GM21360 (cell line): Measurements from ENCODE around the gene KIAA1549.
A peak's percentile ranks its signal among the peaks of the same experiment; 100 is the strongest.
"Not testable (repeated sequence)": the region's sequence is repeated elsewhere in the genome, so short reads cannot be mapped to it uniquely, and the experiment has no call there.

Experiments used
- ATAC-seq: cut with Tn5 transposase; IDR thresholded peaks from one replicate; pipeline ENCODE4 v1.9.1; 2021; ENCODE audit warnings: mild to moderate bottlenecking, moderate library complexity; ENCODE audit not compliant: unreplicated experiment

The KIAA1549 gene

GRCh38 chr7:138981332-138982203, at the start of gene KIAA1549:
Gene KIAA1549 (minus strand): TSS chr7:138981389. CDS start chr7:138981269, 120 bp downstream.
- ATAC-seq, result peak; percentile 91

- ATAC-seq, result no peak
These were observed 48.2 kb upstream of the KIAA1549 start for GRCh38 chr7:139029353-139029752.

DNA sequence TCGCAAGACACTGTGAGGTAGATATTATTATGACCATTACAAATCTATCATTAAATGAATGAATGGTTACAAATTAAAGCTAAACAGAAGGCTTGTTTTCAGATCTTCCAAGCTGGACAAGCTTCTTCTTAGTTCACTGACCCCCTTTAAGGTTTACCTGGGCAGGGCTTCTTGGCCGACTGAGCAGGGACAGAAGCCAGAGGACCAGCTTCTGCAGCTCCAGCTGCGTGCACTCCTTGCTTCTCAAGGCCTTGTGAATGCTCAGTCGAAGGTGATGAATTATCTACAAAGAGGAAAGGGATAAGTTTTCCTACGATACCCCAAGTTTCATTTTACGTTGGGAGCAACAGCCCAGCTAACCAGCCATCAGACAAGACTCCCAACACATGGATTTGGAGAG, 45.4 kb upstream of the KIAA1549 start:
- ATAC-seq, result no peak

DNA sequence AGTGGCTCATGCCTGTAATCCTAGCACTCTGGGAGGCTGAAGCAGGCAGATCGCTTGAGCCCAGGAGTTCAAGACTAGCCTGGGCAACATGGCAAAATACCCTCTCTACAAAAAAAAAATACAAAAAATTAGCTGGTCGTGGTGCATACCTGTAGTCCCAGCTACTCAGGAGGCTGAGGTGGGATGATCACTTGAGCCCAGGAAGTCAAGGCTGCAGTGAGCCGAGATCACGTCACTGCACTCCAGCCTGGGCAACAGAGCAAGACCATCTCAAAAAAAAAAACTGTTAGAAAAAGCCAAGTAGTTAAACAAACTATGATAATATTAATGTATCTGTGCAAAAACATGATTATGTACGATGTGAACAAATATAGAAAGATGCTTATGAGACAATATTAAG, 44.7 kb upstream of the KIAA1549 start:
- ATAC-seq, result not testable (repeated sequence)

- no peak for ATAC-seq
These were observed 41.9 kb upstream of the KIAA1549 start for GRCh38 chr7:139023076-139023475.

DNA sequence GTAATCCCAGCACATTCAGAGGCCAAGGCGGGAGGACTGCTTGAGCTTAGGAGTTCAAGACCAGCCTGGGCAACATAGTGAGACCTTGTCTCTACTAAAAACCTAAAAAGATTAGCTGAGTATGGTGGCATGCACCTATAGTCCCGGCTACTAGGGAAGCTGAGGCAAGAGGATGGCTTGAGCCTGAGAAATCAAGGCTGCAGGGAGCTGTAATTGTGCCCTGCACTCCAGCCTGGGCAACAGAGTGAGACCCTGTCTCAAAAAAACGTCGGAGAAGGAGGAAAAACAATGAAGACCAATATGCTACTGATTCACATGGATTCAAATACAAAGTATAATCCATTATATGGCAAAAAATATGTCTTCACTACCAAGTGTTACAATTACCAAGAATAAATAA, 41.1 kb upstream of the KIAA1549 start:
- no peak for ATAC-seq

DNA sequence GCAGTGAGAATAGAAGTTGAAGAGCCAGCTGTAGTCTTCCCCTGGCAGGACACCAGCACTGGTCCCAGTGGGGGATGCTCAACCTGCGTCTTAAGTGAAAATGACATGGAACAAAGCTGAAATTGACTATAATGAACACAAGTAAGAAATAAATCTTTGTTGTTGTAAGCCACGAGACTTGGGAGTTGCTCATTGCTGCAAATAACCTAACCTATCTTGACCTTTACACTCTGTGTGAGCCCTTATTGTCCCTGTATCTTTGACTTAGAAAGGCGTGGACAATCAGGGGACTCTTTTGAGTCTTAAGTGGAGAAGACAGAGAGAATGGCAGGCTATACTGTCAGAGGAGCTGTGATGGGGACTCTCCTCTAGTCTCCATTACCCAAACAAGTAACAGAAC, 37.7 kb upstream of the KIAA1549 start:
- no peak for ATAC-seq

DNA sequence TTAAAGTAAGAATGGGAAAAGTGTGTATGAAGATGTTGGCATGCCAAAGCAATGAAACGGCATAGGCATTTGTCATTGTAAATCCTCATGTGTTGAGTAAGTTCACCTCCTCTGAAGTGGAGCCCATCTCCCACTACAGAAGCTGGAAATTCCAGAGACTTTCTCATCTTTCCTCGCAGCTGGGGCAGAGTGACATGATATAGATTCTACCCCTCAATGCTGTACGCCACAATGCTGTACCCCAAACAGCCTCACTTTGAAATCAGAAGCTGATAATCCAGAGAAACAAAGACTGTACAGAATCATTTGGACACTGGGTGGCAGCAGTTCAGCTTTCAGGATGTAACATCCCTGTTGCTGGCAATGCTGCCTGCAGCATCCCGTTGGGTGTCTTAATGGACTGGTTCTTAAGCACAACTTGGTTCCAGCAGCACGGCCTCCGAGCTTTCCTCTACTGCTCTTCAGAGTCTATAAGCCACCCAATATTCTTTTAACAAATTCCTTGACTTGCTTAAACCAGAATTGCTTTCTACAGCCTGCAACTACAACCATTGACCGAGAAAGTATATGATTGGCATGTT, 35.8 kb upstream of the KIAA1549 start:
- peak; percentile 97 for ATAC-seq

DNA sequence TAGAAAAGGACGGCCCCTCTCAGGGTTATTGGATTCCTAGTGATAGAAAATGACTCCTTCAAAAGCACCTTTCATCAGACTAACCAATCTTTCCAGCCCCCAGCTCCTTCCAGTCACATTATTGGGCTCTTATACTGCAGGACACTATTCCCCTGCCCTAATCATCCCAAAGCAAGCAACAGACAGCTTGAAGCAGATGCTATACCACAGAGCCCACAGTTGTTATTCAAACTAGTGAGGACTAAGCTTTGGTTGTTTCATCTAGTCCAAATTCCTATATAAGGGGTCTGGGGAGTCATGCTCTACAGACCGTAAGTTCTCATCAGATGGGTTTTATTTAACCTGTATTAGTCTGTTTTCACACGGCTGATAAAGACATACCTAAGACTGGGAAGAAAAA, 30.2 kb upstream of the KIAA1549 start:
- no peak for ATAC-seq

DNA sequence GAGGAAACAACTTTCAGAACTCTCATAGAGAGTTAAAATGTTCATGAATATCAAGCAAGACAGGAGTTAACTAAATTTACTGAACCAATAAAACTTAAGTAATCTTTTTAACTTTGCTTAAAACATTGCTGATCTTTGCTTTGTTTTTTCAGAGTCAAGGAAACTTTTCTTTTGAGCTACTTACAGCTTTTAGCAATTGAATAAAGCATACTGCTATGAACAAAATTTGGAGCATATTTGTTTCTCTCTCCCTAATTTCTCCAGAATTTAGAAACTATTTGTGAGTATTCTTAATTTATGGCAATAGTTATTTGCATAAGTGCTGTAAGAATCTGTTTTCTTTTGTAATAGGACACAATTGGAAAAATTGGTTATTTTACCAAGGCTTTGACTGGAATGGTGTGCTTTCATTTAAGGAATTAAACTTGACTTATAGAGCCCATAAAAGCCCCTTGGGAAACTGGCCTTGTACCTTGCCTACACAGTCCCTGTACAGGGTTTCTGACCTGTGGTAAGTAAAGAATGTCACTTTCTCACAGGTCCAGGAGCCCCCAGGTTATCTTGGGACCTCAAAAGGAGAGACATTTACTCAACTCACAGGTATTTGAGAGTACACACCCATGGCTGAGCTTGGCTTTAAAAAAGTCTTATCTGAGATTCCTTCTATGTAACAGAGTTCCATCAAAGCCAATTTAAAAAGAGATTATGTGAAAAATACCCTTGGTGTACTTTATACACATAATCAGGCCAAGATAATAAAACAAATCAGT, 23.3 kb upstream of the KIAA1549 start:
- no peak for ATAC-seq

- ATAC-seq, result no peak
These were observed 18.2 kb upstream of the KIAA1549 start for GRCh38 chr7:138999414-138999813.

- ATAC-seq, result no peak
These were observed 10.9 kb upstream of the KIAA1549 start for GRCh38 chr7:138992052-138992531.

DNA sequence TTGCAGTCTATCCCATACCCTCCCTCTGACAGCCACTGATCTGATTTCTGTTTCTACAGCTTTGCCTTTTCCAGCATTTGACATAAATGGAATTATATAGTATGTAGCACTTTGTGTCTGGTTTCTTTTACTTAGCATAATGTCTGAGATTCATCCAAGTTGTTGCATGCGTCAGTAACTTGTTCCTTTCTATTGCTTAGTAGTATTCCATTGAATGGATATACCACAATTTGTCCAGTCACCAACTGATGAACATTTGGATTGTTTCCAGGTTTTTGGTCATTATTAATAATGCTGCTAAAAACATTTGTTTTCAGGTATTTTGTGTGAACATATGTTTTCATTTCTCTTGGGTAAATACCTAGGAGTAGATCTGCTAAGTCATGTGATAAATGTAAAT, 6.5 kb upstream of the KIAA1549 start:
- no peak for ATAC-seq

- no peak for ATAC-seq
These were observed 1.0 kb upstream of the KIAA1549 start for GRCh38 chr7:138982204-138982623.

- peak; percentile 53 for ATAC-seq
These were observed 462 bp downstream of the KIAA1549 start for GRCh38 chr7:138980563-138981291.

DNA sequence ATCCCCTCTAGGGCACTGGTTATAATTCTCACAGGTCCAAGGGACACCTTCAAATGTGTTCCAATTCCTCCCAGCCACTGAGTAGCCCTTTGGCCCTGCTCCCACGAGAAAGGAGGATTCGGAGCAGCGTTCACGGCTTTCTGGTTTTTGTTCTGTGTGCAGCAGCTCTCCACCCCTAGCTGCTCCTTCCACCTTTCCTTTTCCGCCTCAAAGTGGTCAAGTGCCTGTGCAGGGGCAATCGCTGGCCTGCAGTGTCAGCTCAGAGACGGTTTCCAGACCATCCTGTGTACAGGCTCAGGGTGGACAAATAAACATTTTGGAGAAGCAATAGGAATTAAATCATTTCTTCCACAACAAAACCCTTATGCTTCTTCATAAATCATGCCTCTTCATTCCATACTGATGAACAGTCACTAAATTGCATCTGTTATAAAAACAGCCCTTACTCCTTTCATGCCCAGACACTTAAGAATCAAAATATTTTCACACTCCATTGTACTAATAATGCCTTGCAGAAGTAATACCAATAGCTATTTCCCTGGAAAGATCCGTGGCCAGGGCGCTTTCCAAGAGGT, 1.1 kb downstream of the KIAA1549 start:
- no peak for ATAC-seq

DNA sequence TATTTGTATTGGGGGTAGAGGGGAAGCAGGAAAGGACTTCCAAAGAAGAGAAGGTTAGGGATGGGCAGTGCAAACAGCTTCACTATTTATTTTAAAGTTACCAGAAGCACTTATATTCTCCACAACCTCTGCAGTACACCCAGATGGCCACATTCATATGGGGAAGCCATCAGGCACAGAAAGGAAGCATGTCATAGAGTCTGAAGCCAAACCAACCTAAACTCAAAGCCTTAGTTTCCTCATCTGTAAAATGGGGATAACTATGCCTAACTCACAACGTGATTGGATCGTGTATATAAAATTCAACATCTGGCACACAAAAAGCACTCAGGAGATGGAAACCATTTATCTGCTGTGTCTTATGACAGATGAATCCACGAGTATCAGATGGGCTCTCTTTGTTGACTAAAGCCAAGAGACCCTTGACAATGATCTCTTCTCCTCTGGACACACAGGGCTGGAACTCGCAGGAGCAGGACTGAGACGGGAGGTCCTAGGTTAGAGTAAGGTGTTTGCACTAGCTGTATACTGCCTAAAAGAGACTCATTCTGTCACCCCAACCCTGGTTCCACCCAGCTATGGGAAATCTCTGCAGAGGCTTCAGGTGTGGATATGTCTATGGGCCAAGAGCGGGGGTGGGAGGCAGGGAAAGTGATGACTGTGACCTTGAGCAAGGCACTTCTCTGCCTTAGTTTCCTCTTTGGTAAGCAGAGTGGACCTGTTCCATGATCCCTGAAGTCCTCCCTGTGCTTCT, 1.8 kb downstream of the KIAA1549 start:
- ATAC-seq, result no peak

DNA sequence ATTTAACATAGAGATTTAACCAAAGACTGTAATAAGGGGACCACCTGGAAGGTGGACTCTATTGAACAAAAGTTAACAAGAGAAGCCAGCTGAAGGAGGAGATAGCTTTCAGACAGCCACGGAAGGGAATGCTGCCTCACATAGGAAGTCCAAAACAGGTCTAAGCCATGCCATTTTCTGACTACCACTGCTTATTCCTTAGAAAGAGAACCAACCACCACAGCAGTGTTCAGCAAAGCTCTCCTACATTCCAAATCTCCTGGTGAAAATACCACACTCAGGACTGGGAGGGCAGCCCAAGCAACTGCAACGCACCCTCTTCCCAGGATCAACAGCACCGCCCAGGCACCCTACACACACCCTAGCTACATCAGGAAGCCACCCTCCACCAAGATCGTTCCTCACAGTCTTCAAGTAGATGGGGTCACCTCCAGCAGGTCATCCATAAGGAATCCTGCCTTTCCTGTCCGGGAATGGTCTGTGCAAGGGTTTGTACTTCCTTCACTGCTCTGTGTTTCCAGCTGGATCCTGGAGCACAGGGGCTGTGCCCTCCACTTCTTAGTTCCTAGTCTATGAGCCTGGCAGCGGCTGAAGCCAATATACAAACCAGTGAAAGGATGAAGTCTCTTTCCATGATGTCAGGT, 2.5 kb downstream of the KIAA1549 start:
- no peak for ATAC-seq

DNA sequence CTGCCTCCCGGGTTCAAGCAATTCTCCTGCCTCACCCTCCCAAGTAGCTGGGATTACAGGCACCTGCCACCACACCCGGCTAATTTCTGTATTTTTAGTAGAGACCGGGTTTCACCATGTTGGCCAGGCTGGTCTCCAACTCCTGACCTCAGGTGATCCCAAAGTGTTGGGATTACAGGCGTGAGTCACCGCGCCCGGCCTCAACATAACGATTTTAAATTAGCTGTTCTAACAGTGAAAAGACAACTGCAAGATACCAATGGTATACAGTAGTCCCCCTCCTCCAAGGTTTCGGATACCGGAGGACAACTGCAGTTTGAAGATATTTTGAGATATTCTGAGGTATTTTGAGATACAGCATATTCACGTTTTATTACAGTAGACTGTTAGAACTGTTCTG, 5.0 kb downstream of the KIAA1549 start:
- not testable (repeated sequence) for ATAC-seq
